HCT116 (cell line): Measurements from ENCODE around the gene SF3B5. TPM values are rescaled to one million over a fixed set of nuclear protein-coding genes. Genes with fewer than 3 reads are reported as not detected.

Experiments
- ATAC-seq: fragments of 200-7000 bp; cut with Tn5 transposase; 2 replicates; pipeline ENCODE4 v1.9.1; 2020; ENCODE audit warnings: mild to moderate bottlenecking, moderate library complexity
- BruUV-seq: library from RNA; stranded (reverse); fragments of 400-500 nt; replicated peaks from 2 replicates; lab custom pipeline; 2021; lab: Mats Ljungman, UMichigan
- CTCF ChIA-PET: fragments of 300-600 bp; sonication (Branson Sonifier 250); formaldehyde crosslinking; loops from one replicate; lab custom pipeline; 2021; ENCODE audit warnings: antibody characterized with exemption; lab: Charles Lee
- POLR2A ChIA-PET: fragments of 300-600, 350-600 bp; sonication (Branson Sonifier 250); formaldehyde crosslinking; loops from one replicate; lab custom pipeline; 2021; ENCODE audit warnings: antibody characterized with exemption; lab: Charles Lee
- RAD21 ChIA-PET, 2 experiments: fragments of 300-600 bp; sonication (Branson Sonifier 250); formaldehyde crosslinking; loops; one replicate each; lab custom pipeline; 2023; ENCODE audit warnings: low total read pairs in 2 of 2; ENCODE audit not compliant: uncharacterized antibody in 2 of 2, unreplicated experiment in 2 of 2, low non-redundant PET in 1 of 2; lab: Charles Lee
- DNase-seq: peaks from one replicate; pipeline ENCODE4 v3.0.0-alpha.2; 2010; ENCODE audit warnings: low read depth, low spot score
- H2AFZ ChIP-seq: fragments of 200-600 bp; shearing (Covaris generic), sonication (generic); 2 replicates; pipeline ENCODE4 v1.6.1; 2017; ENCODE audit warnings: low read depth, mixed run types, mixed read lengths, antibody characterized with exemption, low read length; ENCODE audit not compliant: poor library complexity, severe bottlenecking
- H3K27ac ChIP-seq: 2 replicates; pipeline ENCODE4 v1.5.1; 2012; ENCODE audit warnings: low read depth, low read length
- H3K27me3 ChIP-seq: fragments of 200-600 bp; sonication (generic); 2 replicates; pipeline ENCODE4 v1.6.1; 2016; ENCODE audit warnings: mixed run types, low read length, mixed read lengths; ENCODE audit not compliant: insufficient read depth
- H3K36me3 ChIP-seq, 2 experiments: fragments of 200-500 bp in 1 of 2; fragments of 200-600 bp in 1 of 2; sonication (Bioruptor generic) in 1 of 2; sonication (generic) in 1 of 2; 2 replicates each; pipeline versions ENCODE4 v1.5.1 to v1.6.1; 2014 to 2016; ENCODE audit warnings: low read length in 2 of 2, inconsistent platforms in 1 of 2, mixed read lengths in 1 of 2, mixed run types in 1 of 2; ENCODE audit not compliant: insufficient read depth in 2 of 2, control insufficient read depth in 1 of 2
- H3K4me1 ChIP-seq, 2 experiments: fragments of 200-600 bp in 1 of 2; sonication (generic) in 1 of 2; 2 replicates each; pipeline versions ENCODE4 v1.5.1 to v1.6.1; 2012 to 2017; ENCODE audit warnings: low read length in 2 of 2, inconsistent platforms in 1 of 2, mild to moderate bottlenecking in 1 of 2, mixed read lengths in 1 of 2, mixed run types in 1 of 2, moderate library complexity in 1 of 2; ENCODE audit not compliant: insufficient read depth in 2 of 2, control insufficient read depth in 1 of 2
- H3K4me2 ChIP-seq: fragments of 200-600 bp; sonication (generic); 2 replicates; pipeline ENCODE4 v1.6.1; 2017; ENCODE audit warnings: mixed run types, low read length, mixed read lengths
- H3K4me3 ChIP-seq, 2 experiments: fragments of 200-600 bp in 1 of 2; sonication (generic) in 1 of 2; replicated peaks in 1 of 2; 2 replicates each; pipeline ENCODE4 v1.5.1; 2011 to 2016; ENCODE audit warnings: low read length in 2 of 2, control low read depth in 1 of 2, low read depth in 1 of 2, mild to moderate bottlenecking in 1 of 2, mixed read lengths in 1 of 2, mixed run types in 1 of 2
- H3K79me2 ChIP-seq: fragments of 200-600 bp; sonication (generic); 2 replicates; pipeline ENCODE4 v1.6.1; 2017; ENCODE audit warnings: mild to moderate bottlenecking, mixed run types, low read length, moderate library complexity, mixed read lengths; ENCODE audit not compliant: insufficient read depth
- H3K9ac ChIP-seq: fragments of 200-600 bp; sonication (generic); 2 replicates; pipeline ENCODE4 v1.6.1; 2016; ENCODE audit warnings: low read length, mixed read lengths
- H3K9me2 ChIP-seq: fragments of 200-600 bp; sonication (generic), shearing (Covaris generic); 2 replicates; pipeline ENCODE4 v1.6.1; 2017; ENCODE audit warnings: mixed run types, mild to moderate bottlenecking, moderate library complexity; ENCODE audit not compliant: insufficient read depth
- H3K9me3 ChIP-seq, 2 experiments: fragments of 200-500 bp in 1 of 2; fragments of 200-600 bp in 1 of 2; sonication (Bioruptor generic) in 1 of 2; sonication (generic) in 1 of 2; 2 replicates each; pipeline ENCODE4 v1.6.1; 2014 to 2017; ENCODE audit warnings: low read length in 2 of 2, mixed read lengths in 2 of 2, inconsistent platforms in 1 of 2, low read depth in 1 of 2, mild to moderate bottlenecking in 1 of 2, mixed run types in 1 of 2, moderate library complexity in 1 of 2; ENCODE audit not compliant: control insufficient read depth in 1 of 2, insufficient read depth in 1 of 2
- H4K20me1 ChIP-seq: fragments of 200-600 bp; sonication (generic), shearing (Covaris generic); 2 replicates; pipeline ENCODE4 v1.6.1; 2017; ENCODE audit warnings: mixed run types, mild to moderate bottlenecking, moderate library complexity; ENCODE audit not compliant: insufficient read depth
- CBX3 ChIP-seq: IDR thresholded peaks from 2 replicates; pipeline ENCODE4 v1.6.1; 2012; ENCODE audit warnings: low read depth
- CEBPB ChIP-seq: IDR thresholded peaks from 2 replicates; pipeline ENCODE4 v1.6.1; 2012; ENCODE audit warnings: low read depth
- EGR1 ChIP-seq: IDR thresholded peaks from 2 replicates; pipeline ENCODE4 v1.6.1; 2012; ENCODE audit warnings: low read depth
- ELF1 ChIP-seq: IDR thresholded peaks from 2 replicates; pipeline ENCODE4 v1.6.1; 2012; ENCODE audit warnings: low read depth, borderline replicate concordance
- EZH2 ChIP-seq: fragments of 200-600 bp; sonication (generic); IDR thresholded peaks from 2 replicates; pipeline ENCODE4 v1.6.1; 2017; ENCODE audit warnings: antibody characterized with exemption, mixed run types
- EZH2phosphoT487 ChIP-seq: fragments of 200-600 bp; IDR thresholded peaks from 2 replicates; pipeline ENCODE4 v1.6.1; 2018; ENCODE audit warnings: antibody characterized with exemption, borderline replicate concordance
- FOSL1 ChIP-seq: IDR thresholded peaks from 2 replicates; pipeline ENCODE4 v1.6.1; 2012; ENCODE audit warnings: low read depth
- JUND ChIP-seq: IDR thresholded peaks from 2 replicates; pipeline ENCODE4 v1.6.1; 2012
- POLR2A ChIP-seq: IDR thresholded peaks from 2 replicates; pipeline ENCODE4 v1.7.0; 2011; ENCODE audit warnings: borderline replicate concordance; ENCODE audit not compliant: insufficient read depth, insufficient read length; ENCODE audit errors: extremely low read depth
- POLR2AphosphoS5 ChIP-seq: IDR thresholded peaks from 2 replicates; pipeline ENCODE4 v1.6.1; 2011; ENCODE audit warnings: mild to moderate bottlenecking, low read depth, low read length, moderate library complexity
- RAD21 ChIP-seq: IDR thresholded peaks from 2 replicates; pipeline ENCODE4 v1.6.1; 2012; ENCODE audit warnings: low read depth, mild to moderate bottlenecking
- SIN3A ChIP-seq: IDR thresholded peaks from 2 replicates; pipeline ENCODE4 v1.6.1; 2012; ENCODE audit warnings: low read depth
- SP1 ChIP-seq: IDR thresholded peaks from 2 replicates; pipeline ENCODE4 v1.6.1; 2012; ENCODE audit warnings: low read depth
- SRF ChIP-seq: IDR thresholded peaks from 2 replicates; pipeline ENCODE4 v1.6.1; 2012; ENCODE audit warnings: low read depth
- TCF7L2 ChIP-seq: IDR thresholded peaks from 2 replicates; pipeline ENCODE4 v1.7.0; 2011; ENCODE audit warnings: borderline replicate concordance, inconsistent platforms; ENCODE audit not compliant: insufficient read depth, insufficient read length; ENCODE audit errors: extremely low read depth
- ZBTB33 ChIP-seq: IDR thresholded peaks from 2 replicates; pipeline ENCODE4 v1.6.1; 2011; ENCODE audit warnings: mild to moderate bottlenecking, low read length, moderate library complexity; ENCODE audit not compliant: insufficient replicate concordance; ENCODE audit errors: extremely low read depth
- ZFX ChIP-seq: fragments of 450-650 bp; IDR thresholded peaks from 2 replicates; pipeline ENCODE4 v1.6.1; 2017
- ZNF274 ChIP-seq: fragments of 200-500 bp; sonication (Bioruptor generic); IDR thresholded peaks from 2 replicates; pipeline ENCODE4 v1.6.1; 2014; ENCODE audit warnings: mild to moderate bottlenecking, low read depth, low read length, inconsistent platforms
- intact Hi-C: fragments of 100-400 bp; cut with micrococcal nuclease; formaldehyde crosslinking; loops from 2 replicates; pipeline ENCODE4 v1.10.0; 2022
- total RNA-seq: library from RNA; stranded (reverse); gene quantifications from one replicate; pipeline ENCODE4 v1.2.1, GENCODE V29; 2021; ENCODE audit not compliant: unreplicated experiment
- TF ChIP-seq, protein P1 (sequence below): IDR thresholded peaks from 2 replicates; pipeline ENCODE4 v1.6.1; 2012
- TF ChIP-seq, protein P2 (sequence below): IDR thresholded peaks from 2 replicates; pipeline ENCODE4 v1.6.1; 2012

The SF3B5 gene
- total RNA-seq, 1 experiment from 2014 or later, result 173 TPM

DNA sequence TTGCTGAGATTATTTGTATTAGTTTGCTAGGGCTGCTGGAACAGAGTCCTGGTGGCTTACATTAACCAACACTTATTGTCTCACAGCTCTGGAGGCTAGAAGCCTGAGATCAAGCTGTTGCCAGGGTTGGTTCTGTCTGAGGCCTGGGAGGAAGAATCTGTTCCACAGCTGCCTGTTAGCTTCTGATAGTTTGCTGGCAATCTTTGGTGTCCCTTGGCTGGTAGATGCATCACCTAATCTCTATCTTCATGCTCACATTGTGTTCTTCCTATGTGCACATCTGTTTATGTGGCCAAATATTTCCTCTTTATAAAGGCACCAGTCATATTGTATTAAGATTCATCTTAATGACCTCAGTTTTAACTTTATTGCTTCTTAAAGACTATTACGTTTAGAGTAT is 19.5 kb downstream of the SF3B5 start (continued):
- no peak for TF ChIP-seq EZH2
- TF ChIP-seq ZBTB33, result no peak
- TF ChIP-seq RAD21, result no peak
- no peak for TF ChIP-seq EZH2phosphoT487
- no peak for TF ChIP-seq JUND
- no peak for TF ChIP-seq EGR1
- TF ChIP-seq POLR2A, result no peak
- TF ChIP-seq, protein P1, sequence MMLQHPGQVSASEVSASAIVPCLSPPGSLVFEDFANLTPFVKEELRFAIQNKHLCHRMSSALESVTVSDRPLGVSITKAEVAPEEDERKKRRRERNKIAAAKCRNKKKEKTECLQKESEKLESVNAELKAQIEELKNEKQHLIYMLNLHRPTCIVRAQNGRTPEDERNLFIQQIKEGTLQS, result no peak
- no peak for TF ChIP-seq SRF
- TF ChIP-seq, all 23 proteins: peak for 0

GRCh38 chr6:144075187-144075586 is 20.2 kb downstream of the SF3B5 start:
- Histone ChIP-seq H3K4me2 (no peak overlapping the region), H2AFZ (no peak overlapping the region), H3K4me1 (no peaks in the 10 kb centered on the region), H3K36me3 (no peaks in the 10 kb centered on the region), H3K79me2 (no peaks in the 10 kb centered on the region), H3K9ac (no peak overlapping the region), H3K4me3 (no peak overlapping the region), H3K27ac (no peak overlapping the region), H3K9me3 (no peaks in the 10 kb centered on the region), H3K9me2 (no peaks in the 10 kb centered on the region), H3K27me3 (no peaks in the 10 kb centered on the region), H4K20me1 (no peaks in the 10 kb centered on the region)
- DNase-seq (no peak), ATAC-seq (no peak)
- intact Hi-C loops, result no loop called here
- CTCF ChIA-PET, result no interaction called here
- RAD21 ChIA-PET, result no interaction called here
- no peak for TF ChIP-seq ZBTB33
- no peak for TF ChIP-seq SRF
- no peak for TF ChIP-seq POLR2A
- TF ChIP-seq EZH2phosphoT487, result no peak
- no peak for TF ChIP-seq EGR1
- no peak for TF ChIP-seq EZH2
- TF ChIP-seq, protein P2, sequence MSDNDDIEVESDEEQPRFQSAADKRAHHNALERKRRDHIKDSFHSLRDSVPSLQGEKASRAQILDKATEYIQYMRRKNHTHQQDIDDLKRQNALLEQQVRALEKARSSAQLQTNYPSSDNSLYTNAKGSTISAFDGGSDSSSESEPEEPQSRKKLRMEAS, result no peak
- no peak for TF ChIP-seq ELF1
- TF ChIP-seq CBX3, result no peak
- TF ChIP-seq ZFX, result no peak
- TF ChIP-seq SP1, result no peak
- no peak for TF ChIP-seq CEBPB
- TF ChIP-seq FOSL1, result no peak
- no peak for TF ChIP-seq ZNF274
- no peak for TF ChIP-seq JUND
- TF ChIP-seq POLR2AphosphoS5, result no peak
- no peak for TF ChIP-seq RAD21
- TF ChIP-seq, protein P1, result no peak
- TF ChIP-seq SIN3A, result no peak
- TF ChIP-seq TCF7L2, result no peak
- BruUV-seq, result no TSS peak
- POLR2A ChIA-PET, result no interaction called here
